Measurements from ENCODE around the gene SDF2.

DNA sequence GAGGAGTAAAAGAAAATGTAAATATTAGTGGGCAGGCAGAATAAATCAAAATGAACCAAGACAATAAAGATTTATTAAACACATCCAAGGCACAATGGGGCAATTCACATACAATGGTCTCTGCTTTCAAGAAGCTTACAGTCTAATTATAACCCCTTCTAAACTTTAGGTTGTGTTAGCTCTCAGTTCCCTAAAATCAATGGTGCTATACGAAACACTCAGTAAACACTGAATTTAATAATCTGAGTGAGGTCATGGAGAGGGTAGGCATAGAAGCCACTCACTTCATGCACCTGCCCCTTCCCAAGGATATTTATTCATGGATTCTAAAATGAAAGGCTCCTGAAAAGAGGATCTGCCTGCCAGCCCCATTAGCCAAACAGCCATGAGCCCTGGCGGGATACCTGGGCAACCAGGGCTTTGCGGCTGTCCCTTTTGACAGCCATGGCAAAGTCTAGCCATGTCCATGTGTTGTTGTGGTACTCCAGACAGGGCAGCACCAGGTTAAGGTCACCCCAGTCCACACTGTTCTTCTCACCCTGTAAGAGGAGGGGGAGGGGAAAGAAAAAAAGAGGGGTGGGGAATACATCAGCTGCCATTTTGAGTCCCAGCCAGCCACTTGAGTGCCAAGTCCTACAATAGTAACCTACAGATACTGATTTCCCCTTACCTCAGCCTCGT lies 46.3 kb downstream of the SDF2 start:
- TF ChIP-seq, protein P1, sequence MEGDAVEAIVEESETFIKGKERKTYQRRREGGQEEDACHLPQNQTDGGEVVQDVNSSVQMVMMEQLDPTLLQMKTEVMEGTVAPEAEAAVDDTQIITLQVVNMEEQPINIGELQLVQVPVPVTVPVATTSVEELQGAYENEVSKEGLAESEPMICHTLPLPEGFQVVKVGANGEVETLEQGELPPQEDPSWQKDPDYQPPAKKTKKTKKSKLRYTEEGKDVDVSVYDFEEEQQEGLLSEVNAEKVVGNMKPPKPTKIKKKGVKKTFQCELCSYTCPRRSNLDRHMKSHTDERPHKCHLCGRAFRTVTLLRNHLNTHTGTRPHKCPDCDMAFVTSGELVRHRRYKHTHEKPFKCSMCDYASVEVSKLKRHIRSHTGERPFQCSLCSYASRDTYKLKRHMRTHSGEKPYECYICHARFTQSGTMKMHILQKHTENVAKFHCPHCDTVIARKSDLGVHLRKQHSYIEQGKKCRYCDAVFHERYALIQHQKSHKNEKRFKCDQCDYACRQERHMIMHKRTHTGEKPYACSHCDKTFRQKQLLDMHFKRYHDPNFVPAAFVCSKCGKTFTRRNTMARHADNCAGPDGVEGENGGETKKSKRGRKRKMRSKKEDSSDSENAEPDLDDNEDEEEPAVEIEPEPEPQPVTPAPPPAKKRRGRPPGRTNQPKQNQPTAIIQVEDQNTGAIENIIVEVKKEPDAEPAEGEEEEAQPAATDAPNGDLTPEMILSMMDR (conservative IDR thresholded peaks at IDR 0.05 in 1 of 2, IDR thresholded peaks at IDR 0.05 in 1 of 2; ENCODE audit: low read depth in 1 of 2, low read length in 2 of 2): no peak
- no peak for TF ChIP-seq EZH2 (IDR thresholded peaks at IDR 0.05; ENCODE audit: low read length, missing control alignments)

All from fibroblast of lung (primary cell).